K562 (cell line): ENCODE results near the gene COX18. TPM values are rescaled to one million over a fixed set of nuclear protein-coding genes. Genes with fewer than 3 reads are reported as not detected.

ENCODE experiments used
- AFF4 ChIP-seq: sonication (generic); formaldehyde crosslinking; IDR thresholded peaks from 2 replicates; pipeline ENCODE4 v1.8.0; 2023; ENCODE audit warnings: mild to moderate bottlenecking, missing genetic modification reagents
- CBX8 ChIP-seq: fragments of 200-600 bp; sonication (generic); IDR thresholded peaks from 2 replicates; pipeline ENCODE4 v1.6.1; 2012; ENCODE audit warnings: borderline replicate concordance, mixed run types, low read depth, mild to moderate bottlenecking, moderate library complexity, mixed read lengths, low read length, control low read depth, inconsistent platforms; ENCODE audit not compliant: poor library complexity, severe bottlenecking; ENCODE audit errors: extremely low read depth
- ETV5 ChIP-seq: sonication (generic); formaldehyde crosslinking; IDR thresholded peaks from 2 replicates; pipeline ENCODE4 v1.4.0; 2020; ENCODE audit warnings: low read depth, mild to moderate bottlenecking, missing genetic modification reagents
- KLF13 ChIP-seq: fragments of 450-650 bp; IDR thresholded peaks from 2 replicates; pipeline ENCODE4 v1.6.1; 2016; ENCODE audit warnings: missing genetic modification characterization, low read depth, mild to moderate bottlenecking, missing compliant biosample characterization, moderate library complexity, borderline replicate concordance
- MBD2 ChIP-seq: sonication (generic); IDR thresholded peaks from 2 replicates; pipeline ENCODE4 v1.6.1; 2016; ENCODE audit warnings: low read depth, borderline replicate concordance
- MEF2D ChIP-seq: conservative IDR thresholded peaks from 2 replicates; pipeline ENCODE4 v1.6.1; 2016; ENCODE audit warnings: low read depth, missing genetic modification characterization, missing compliant biosample characterization
- NFIC ChIP-seq: fragments of 450-650 bp; IDR thresholded peaks from 2 replicates; pipeline ENCODE4 v1.6.1; 2017; ENCODE audit warnings: mild to moderate bottlenecking, inconsistent platforms
- NR4A1 ChIP-seq, 2 experiments: fragments of 250-450 bp in 1 of 2; fragments of 450-650 bp in 1 of 2; sonication (Bioruptor Pico) in 1 of 2; IDR thresholded peaks; 2 replicates each; pipeline versions ENCODE4 v1.4.0 to v1.6.1; 2016 to 2020; ENCODE audit warnings: mild to moderate bottlenecking in 2 of 2, missing compliant biosample characterization in 1 of 2, missing genetic modification characterization in 1 of 2, moderate library complexity in 1 of 2
- PCBP1 ChIP-seq: fragments of 200-400 bp; formaldehyde crosslinking; IDR thresholded peaks from 2 replicates; pipeline ENCODE4 v1.6.1; 2018; ENCODE audit warnings: mild to moderate bottlenecking, low read depth, low read length; ENCODE audit not compliant: poor library complexity, severe bottlenecking
- POLR3A ChIP-seq: IDR thresholded peaks from 2 replicates; pipeline ENCODE4 v1.6.1; 2011; ENCODE audit warnings: borderline replicate concordance, mild to moderate bottlenecking, moderate library complexity; ENCODE audit not compliant: insufficient read length, insufficient read depth; ENCODE audit errors: extremely low read depth
- RAD21 ChIP-seq, 2 experiments: fragments of 250-450 bp in 1 of 2; fragments of 450-650 bp in 1 of 2; sonication (Bioruptor Pico) in 1 of 2; formaldehyde crosslinking in 1 of 2; IDR thresholded peaks in 1 of 2; conservative IDR thresholded peaks in 1 of 2; 2 replicates each; pipeline versions ENCODE4 v1.4.0 to v1.8.0; 2020 to 2022; ENCODE audit warnings: mild to moderate bottlenecking in 2 of 2, moderate library complexity in 1 of 2
- SAFB2 ChIP-seq: fragments of 200-400 bp; formaldehyde crosslinking; IDR thresholded peaks from 2 replicates; pipeline ENCODE4 v1.6.1; 2018; ENCODE audit warnings: borderline replicate concordance, low read length, low read depth, moderate library complexity; ENCODE audit not compliant: severe bottlenecking
- SMARCB1 ChIP-seq: IDR thresholded peaks from 2 replicates; pipeline ENCODE4 v1.6.1; 2011; ENCODE audit warnings: improper control_type of control experiment, low read depth; ENCODE audit not compliant: insufficient read length
- SOX6 ChIP-seq: fragments of 450-650 bp; IDR thresholded peaks from 2 replicates; pipeline ENCODE4 v1.6.1; 2014; ENCODE audit warnings: mild to moderate bottlenecking
- U2AF2 ChIP-seq: fragments of 200-400 bp; formaldehyde crosslinking; optimal IDR thresholded peaks from 2 replicates; pipeline ENCODE3; 2017; ENCODE audit warnings: low read depth, mild to moderate bottlenecking, low read length
- UBTF ChIP-seq, 2 experiments: IDR thresholded peaks; 2 replicates each; pipeline ENCODE4 v1.6.1; 2012; ENCODE audit warnings: improper control_type of control experiment in 2 of 2, low read depth in 2 of 2, low read length in 2 of 2, borderline replicate concordance in 1 of 2
- ZFP36 ChIP-seq: fragments of 150-350 bp; IDR thresholded peaks from 2 replicates; pipeline ENCODE4 v1.6.1; 2018; ENCODE audit warnings: low read length, low read depth; ENCODE audit not compliant: partially characterized antibody
- ZNF121 ChIP-seq: sonication (generic); formaldehyde crosslinking; conservative IDR thresholded peaks from 2 replicates; pipeline ENCODE4 v1.8.0; 2022; ENCODE audit warnings: missing genetic modification reagents
- ZNF253 ChIP-seq: fragments of 250-450 bp; sonication (Bioruptor Pico); conservative IDR thresholded peaks from 2 replicates; pipeline ENCODE4 v1.6.1; 2021; ENCODE audit warnings: mild to moderate bottlenecking
- ZNF79 ChIP-seq: fragments of 250-450 bp; sonication (Bioruptor Pico); IDR thresholded peaks from 2 replicates; pipeline ENCODE4 v1.4.0; 2020; ENCODE audit warnings: low read depth, mild to moderate bottlenecking, moderate library complexity
- polyA plus RNA-seq, 8 experiments: library from polyadenylated mRNA; depleted of rRNA in 4 of 8; stranded (reverse) in 5 of 8; unstranded in 3 of 8; fragments of >200 nt; fragmentation: Nextera tagmentation in 2 of 8; fragmentation: Illumina TruSeq in 1 of 8; extraction: Ambion mirVana in 2 of 8; extraction: Trizol in 1 of 8; gene quantifications; 2 replicates each; pipeline versions ENCODE4 v1.2.1 to v1.2.3, GENCODE V29; 2011 to 2014; ENCODE audit warnings: inconsistent platforms in 1 of 8, missing spikeins in 1 of 8
- total RNA-seq, 7 experiments: library from RNA; depleted of rRNA in 6 of 7; stranded (reverse); fragments of >200 nt in 6 of 7; fragmentation: Illumina TruSeq in 2 of 7; extraction: Trizol in 2 of 7; gene quantifications; 2 replicates each; pipeline versions ENCODE4 v1.2.1 to v1.2.3, GENCODE V29; 2011 to 2021; ENCODE audit warnings: low replicate concordance in 1 of 7

Gene COX18
- total and polyA plus RNA-seq, 9 of the 15 experiments (the other 6 are each of a cell fraction or from before 2014, with no cell fraction given): 7.0 to 21.3 (median 14.7) TPM

- TF ChIP-seq PCBP1 (no peak), CBX8 (no peak), KLF13 (no peak), NR4A1 (CRISPR knock-in tag; IDR thresholded peaks at IDR 0.05) (0 out of 2 replicates have a peak, but pooled peaks have one; percentile 8), NR4A1 (tag; IDR thresholded peaks at IDR 0.05) (0 out of 2 replicates have a peak, but pooled peaks have one; percentile 34), MBD2 (peak; percentile 74), ZFP36 (peak; percentile 34), ZNF121 (CRISPR knock-in tag) (no peak), ETV5 (peak; percentile 68; the same call in 1 of the 2 replicates), ZNF79 (CRISPR knock-in tag) (no peak), UBTF (IDR thresholded peaks at IDR 0.05; ENCODE audit: borderline replicate concordance in 1 of 2, low read depth in 2 of 2, low read length in 2 of 2) (peak; percentile 73 to 88), RAD21 (CRISPR knock-in tag; conservative IDR thresholded peaks at IDR 0.05 in 1 of 2, IDR thresholded peaks at IDR 0.05 in 1 of 2) (no peak), MEF2D (tag) (no peak), POLR3A (no peak), SMARCB1 (no peak), AFF4 (CRISPR knock-in tag) (peak; percentile 94), NFIC (peak; percentile 61), SAFB2 (no peak), SOX6 (peak; percentile 34; the same call in 1 of the 2 replicates), ZNF253 (CRISPR knock-in tag) (no peak), U2AF2 (no peak)
Measured at GRCh38 chr4:73069338-73070073, at the start of gene COX18 (continued).
